ENCODE measurements around the gene POLR2C.

GRCh38 chr16:57427307-57427706 is 35.2 kb upstream of the POLR2C start:
- TF ChIP-seq CTCF (IDR thresholded peaks at IDR 0.05 in 8 of 11, conservative IDR thresholded peaks at IDR 0.05 in 3 of 11) (no peak), POLR2A (IDR thresholded peaks at IDR 0.05) (no peak), POLR2AphosphoS5 (IDR thresholded peaks at IDR 0.05) (no peak)

All from spleen (tissue), 7 donors.